LNCAP (cell line): ENCODE data around the gene DCAF5.

ENCODE experiments used
- TF ChIP-seq, protein P1 (sequence below): fragments of 450-650 bp; IDR thresholded peaks from 2 replicates; pipeline ENCODE4 v1.5.1; 2017; ENCODE audit warnings: mild to moderate bottlenecking

DCAF5 gene

GRCh38 chr14:69045857-69046475 lies 107.0 kb downstream of the DCAF5 start:
- TF ChIP-seq, protein P1, sequence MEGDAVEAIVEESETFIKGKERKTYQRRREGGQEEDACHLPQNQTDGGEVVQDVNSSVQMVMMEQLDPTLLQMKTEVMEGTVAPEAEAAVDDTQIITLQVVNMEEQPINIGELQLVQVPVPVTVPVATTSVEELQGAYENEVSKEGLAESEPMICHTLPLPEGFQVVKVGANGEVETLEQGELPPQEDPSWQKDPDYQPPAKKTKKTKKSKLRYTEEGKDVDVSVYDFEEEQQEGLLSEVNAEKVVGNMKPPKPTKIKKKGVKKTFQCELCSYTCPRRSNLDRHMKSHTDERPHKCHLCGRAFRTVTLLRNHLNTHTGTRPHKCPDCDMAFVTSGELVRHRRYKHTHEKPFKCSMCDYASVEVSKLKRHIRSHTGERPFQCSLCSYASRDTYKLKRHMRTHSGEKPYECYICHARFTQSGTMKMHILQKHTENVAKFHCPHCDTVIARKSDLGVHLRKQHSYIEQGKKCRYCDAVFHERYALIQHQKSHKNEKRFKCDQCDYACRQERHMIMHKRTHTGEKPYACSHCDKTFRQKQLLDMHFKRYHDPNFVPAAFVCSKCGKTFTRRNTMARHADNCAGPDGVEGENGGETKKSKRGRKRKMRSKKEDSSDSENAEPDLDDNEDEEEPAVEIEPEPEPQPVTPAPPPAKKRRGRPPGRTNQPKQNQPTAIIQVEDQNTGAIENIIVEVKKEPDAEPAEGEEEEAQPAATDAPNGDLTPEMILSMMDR, result no peak

- TF ChIP-seq, protein P1, result no peak
These were observed 107.9 kb downstream of the DCAF5 start for GRCh38 chr14:69044965-69045555.

DNA sequence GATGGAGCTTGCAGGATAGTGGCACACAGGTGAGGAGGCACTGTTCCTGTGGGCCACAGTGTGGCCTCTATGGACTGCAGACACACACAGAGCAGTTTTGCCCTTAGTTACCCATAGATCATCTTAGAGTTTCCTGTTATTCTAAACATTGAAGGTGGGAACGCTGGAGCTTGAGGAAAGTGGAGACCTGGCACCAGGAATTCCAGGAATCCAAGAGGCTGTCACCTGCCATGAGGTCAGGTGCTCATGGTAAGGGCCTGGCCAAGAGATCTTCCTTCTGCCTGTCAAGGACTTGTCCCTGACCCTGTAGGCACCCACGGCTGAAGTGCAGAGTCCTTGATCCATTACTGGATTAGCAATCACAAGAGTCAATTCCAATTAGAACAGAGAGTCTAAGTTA lies 108.6 kb downstream of the DCAF5 start:
- TF ChIP-seq, protein P1, result no peak

- TF ChIP-seq, protein P1, result no peak
These were observed 109.2 kb downstream of the DCAF5 start for GRCh38 chr14:69043596-69044260.

DNA sequence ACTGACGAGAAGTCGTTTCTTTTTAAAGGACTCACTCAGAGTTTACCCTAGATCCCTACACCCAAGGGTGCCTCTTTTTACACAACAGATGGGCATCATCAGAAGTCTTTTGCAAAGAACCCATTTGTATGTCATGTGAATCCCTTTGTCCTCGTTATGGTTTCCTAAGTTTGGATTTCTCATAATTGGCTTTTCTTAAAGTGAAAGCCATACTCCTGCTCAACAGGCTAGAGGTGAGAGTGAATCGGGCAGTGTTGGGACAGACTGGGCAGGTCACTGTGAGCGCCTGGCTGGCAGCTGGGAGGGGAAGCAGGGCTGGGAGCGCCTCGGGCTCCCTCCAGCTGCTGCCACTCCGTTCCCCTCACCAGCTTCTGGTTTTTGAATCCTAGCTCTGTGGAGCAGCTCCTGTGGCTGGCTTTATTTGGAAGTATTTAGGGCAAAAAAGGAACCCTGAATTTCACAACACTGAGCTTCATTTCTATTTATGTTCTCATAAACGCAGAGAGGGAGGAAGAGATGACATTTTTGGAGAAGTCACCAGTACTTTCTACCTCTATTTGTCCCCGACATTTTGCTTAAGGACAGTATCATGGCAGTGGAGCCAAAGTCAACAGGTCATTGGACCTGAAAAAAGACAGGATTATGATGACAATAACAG lies 110.0 kb downstream of the DCAF5 start:
- TF ChIP-seq, protein P1, result no peak

GRCh38 chr14:69042299-69042698 lies 110.6 kb downstream of the DCAF5 start:
- TF ChIP-seq, protein P1, result no peak

DNA sequence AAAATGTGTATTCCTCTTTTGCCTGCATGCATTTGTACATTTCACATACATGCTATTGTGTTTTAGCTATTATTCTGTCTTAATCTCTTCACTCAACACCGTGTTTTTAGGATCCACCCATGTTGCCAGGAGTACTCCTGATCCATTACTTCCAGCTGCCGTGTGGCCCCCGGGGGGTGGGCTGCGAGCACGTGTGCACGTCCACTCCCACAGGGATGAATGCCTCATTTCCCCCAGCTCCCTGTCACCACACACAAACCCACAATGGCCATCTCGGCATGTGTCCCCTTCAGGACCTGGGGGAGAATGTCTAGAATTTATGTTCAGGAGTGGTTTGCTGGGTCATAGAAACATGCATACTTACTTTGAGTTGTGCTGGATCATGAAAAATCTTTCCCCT lies 111.1 kb downstream of the DCAF5 start:
- TF ChIP-seq, protein P1, result no peak
